ENCODE data around the gene PUM2.
A peak's percentile ranks its signal among the peaks of the same experiment; 100 is the strongest.
"Not testable (repeated sequence)": the region's sequence is repeated elsewhere in the genome, so short reads cannot be mapped to it uniquely, and the experiment has no call there.

Gene PUM2

GRCh38 chr2:20350753-20351554, at the start of gene PUM2:
TSS of gene PUM2 (minus strand) at chr2:20350844. CDS start at chr2:20327360, 23,484 bp downstream.
- peak; percentile 91 for DNase-seq

GRCh38 chr2:20400306-20400705, 49.7 kb upstream of the PUM2 start:
- DNase-seq: no peak

GRCh38 chr2:20398956-20399567, 48.4 kb upstream of the PUM2 start:
- no peak for DNase-seq

DNA sequence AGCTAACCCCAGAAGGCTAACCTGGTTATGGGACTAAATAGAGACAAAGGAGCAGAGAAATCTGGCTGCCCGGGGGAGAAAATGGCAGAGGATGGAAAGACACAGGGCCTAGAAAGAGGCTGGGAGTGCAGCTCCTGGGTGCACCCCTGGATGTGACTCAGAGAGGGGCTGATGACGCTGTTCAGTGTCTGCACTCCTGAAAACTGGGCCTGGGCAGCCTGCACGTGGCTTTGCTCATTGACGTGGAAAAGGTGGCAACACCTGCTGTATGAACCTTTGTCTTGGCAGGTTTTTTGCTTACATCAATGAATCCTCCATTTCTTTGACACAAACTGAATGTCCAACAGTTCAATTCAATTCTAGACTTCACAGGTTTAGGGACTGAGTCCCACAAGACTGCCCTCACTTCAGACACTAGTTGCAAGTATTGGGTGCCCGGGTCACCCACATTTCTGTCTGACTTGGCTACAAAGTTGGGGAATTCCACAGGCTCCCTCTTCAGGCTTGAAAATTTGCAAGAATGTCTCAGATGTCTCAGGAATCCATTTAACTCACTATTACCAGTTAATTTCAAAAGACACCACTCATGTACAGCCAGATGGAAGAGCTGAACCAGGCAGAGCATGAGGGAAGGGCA, 47.3 kb upstream of the PUM2 start:
- DNase-seq: no peak

- no peak for DNase-seq
Measured at GRCh38 chr2:20396356-20397000, 45.8 kb upstream of the PUM2 start.

- no peak for DNase-seq
Measured at GRCh38 chr2:20393986-20394385, 43.3 kb upstream of the PUM2 start.

- DNase-seq: no peak
Measured at GRCh38 chr2:20391951-20392699, 41.5 kb upstream of the PUM2 start.

- no peak for DNase-seq
Measured at GRCh38 chr2:20390524-20391123, 40.0 kb upstream of the PUM2 start.

DNA sequence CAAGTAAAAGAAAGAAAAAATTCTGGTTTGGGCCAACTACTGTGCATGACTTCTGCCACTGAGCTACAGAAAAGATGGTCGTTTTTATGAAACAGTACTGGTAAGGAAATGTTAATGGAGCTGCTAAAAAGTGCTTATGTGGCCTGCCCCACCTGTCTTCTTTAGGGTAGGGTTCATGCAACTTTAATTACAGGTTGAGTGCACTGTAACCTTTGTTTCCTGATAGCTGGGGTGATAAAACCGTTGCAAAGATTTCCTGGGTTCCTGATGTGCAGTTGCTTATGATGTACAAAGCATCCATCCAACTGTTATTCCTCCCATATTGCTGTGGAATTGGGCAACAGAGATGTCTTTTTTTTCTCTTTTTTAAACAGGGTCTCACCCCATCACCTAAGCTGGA, 34.3 kb upstream of the PUM2 start:
- no peak for DNase-seq

DNA sequence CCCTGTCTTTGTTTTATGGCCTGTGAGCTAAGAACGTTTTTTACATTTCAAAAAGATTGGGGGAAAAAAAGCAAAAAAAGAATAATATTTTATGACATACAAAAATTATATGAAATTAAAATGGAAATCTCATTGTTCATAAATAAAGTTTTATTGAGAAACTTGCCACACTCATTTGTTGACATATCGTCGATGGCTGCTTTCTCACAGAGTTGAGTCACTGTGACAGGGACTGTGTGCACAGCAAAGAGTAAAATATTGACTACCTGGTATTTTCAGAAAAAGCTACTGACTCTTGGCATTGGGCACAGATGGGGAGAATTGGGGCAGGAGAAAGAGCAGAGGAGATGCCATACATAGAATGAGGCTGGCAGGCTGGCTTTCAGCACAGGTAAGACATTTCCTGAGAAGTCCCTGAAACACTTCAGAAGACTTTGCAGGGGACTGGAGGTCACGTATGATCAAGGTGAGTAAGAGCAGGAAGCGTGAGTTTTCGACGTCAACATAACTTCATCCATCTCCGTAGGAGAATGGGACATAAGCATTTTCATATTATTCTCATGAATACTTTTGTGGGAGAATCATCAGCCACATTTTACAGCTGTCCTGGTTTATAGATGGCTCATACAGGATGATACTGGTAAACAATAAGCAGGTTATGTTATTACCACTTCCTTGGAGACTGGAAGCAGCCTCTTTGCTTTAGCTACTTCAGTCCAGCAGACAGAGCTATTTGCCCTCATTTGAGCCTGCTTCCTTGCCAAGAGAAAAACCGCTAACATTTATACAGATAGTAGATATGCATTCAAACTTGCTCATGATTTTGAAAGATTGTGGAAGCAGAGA, 32.5 kb upstream of the PUM2 start:
- DNase-seq: no peak

- DNase-seq: no peak
Measured at GRCh38 chr2:20381457-20381856, 30.8 kb upstream of the PUM2 start.

DNA sequence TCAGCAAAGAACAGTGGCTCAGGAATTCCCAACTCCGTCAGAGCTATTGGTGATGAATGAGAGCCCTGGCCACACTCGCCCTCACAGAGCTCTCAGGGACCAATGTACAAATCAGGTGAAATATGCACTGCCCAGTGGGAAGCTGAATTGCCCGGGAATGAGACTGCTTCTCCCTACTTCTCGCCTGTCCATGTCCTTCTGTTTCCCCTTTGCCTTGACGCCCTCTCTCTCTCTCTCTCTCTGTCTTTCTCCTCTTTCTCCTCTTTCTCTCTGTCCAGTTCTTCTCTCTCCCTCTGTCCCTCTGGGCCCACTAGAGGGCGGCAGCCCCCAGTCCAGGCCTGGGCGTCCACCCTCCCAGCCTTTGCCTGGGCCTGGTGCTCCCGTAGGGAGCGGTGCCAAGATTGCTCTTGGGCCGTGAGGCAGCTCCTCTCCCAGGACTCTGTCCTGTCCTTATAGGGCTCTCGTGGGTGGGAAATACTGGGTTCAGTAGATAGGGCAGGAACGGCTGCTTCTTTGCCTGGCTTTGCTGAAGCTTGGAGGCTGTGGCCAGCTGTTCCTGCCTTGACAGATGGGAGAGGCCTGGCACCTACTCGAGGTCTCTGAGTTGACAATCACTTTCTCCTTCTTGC, 28.4 kb upstream of the PUM2 start:
- no peak for DNase-seq

DNA sequence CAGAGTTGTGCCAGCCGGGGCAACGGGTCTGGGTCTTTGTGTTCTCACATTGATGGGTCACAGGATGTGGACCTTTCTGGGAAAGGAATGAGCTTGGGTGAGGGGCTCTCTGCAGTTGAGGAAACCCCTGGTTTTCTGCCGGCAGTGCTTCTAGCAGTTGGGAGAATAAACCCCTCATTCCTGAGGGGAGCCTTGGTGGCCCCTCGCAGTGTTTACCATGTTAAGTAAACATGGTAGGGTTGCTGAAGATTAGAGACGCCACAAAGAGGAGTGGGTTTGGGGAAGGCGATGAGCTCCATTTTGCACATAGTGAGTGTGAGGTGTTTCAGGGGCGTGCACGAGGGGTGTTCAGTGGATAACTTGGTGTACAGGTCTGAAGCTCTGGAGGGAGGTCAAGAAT, 27.7 kb upstream of the PUM2 start:
- DNase-seq: no peak

DNA sequence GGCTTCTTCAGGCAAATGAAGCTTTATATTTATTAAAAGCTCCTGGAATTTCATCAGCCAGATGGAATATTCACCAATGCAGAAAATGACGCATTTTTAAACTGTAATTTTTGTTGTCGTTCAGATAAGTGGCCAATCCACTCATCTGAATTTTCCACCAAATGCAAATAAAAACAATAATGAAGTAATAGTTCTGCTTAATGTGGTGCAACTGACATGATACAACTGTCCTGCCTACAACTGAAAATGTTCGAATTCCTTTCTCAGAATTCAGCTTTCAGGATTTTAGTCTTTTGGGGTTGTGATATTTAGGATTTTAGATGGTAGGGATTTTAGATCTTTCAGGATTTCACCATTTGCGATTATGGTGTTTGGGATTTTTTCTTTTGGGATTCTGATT, 27.1 kb upstream of the PUM2 start:
- DNase-seq: no peak

GRCh38 chr2:20374982-20375381, 24.3 kb upstream of the PUM2 start:
- DNase-seq: not testable (repeated sequence)

GRCh38 chr2:20372896-20373640, 22.4 kb upstream of the PUM2 start:
- DNase-seq: no peak

GRCh38 chr2:20371323-20372025, 20.8 kb upstream of the PUM2 start:
- DNase-seq: no peak

DNA sequence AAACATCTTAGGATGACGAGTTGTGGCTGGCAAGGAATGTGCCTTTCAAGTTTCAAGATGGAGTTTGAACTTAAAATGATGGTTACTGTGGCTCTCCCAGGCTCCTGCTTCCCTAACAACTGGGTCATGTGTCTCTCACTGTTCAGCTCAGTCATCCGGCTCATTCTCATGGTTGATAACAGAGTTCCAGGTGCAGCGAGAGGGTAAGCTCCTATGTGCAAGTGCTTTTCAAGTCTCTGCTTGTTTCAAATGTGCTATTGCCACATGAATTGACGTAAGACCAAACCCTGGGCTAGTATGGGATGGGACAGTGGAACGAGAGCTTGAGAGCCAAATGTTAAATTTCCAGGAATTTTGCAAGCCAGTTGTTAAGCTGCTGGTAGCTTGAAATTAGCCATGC, 19.5 kb upstream of the PUM2 start:
- no peak for DNase-seq

DNA sequence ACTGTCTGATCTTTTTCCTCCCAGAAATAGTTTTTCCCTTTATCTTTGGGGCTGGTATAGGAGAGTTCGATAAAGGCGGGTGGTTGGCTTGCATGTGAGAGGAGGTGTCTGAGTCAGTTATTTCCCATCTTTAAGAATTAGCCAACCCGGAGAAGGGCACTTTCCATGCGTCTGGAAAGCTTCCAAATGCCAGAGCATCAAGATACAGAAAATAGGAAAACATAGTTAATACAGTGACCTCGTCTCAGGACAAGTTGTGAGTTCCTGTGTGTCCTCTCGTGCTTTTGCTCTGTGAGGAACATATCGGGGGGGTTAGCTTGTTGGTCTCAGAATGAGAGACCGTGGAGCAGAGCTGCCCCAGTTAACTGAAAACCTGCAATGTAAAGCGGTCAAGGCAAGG, 18.7 kb upstream of the PUM2 start:
- no peak for DNase-seq

GRCh38 chr2:20368706-20369105, 18.1 kb upstream of the PUM2 start:
- DNase-seq: no peak
